8988T (cell line): ENCODE measurements around the gene FGFBP2.

ENCODE experiments used
- DNase-seq: peaks from one replicate; pipeline ENCODE4 v3.0.0; 2011

The FGFBP2 gene

GRCh38 chr4:15965325-15965724 lies 2.4 kb upstream of the FGFBP2 start:
- no peak for DNase-seq

GRCh38 chr4:15964159-15964558 lies 1.2 kb upstream of the FGFBP2 start:
- DNase-seq = no peak

- no peak for DNase-seq
These were observed 601 bp upstream of the FGFBP2 start for GRCh38 chr4:15963576-15963975.

GRCh38 chr4:15961781-15962510 lies 1.0 kb downstream of the FGFBP2 start:
- no peak for DNase-seq

- DNase-seq = no peak
These were observed 4.4 kb downstream of the FGFBP2 start for GRCh38 chr4:15958562-15958961.

GRCh38 chr4:15956179-15956850 lies 6.7 kb downstream of the FGFBP2 start:
- no peak for DNase-seq

- DNase-seq = no peak
These were observed 7.3 kb downstream of the FGFBP2 start for GRCh38 chr4:15955670-15956069.

GRCh38 chr4:15953625-15954024 lies 9.3 kb downstream of the FGFBP2 start:
- DNase-seq = no peak

GRCh38 chr4:15951781-15952180 lies 11.2 kb downstream of the FGFBP2 start:
- DNase-seq = no peak

- DNase-seq = no peak
These were observed 14.1 kb downstream of the FGFBP2 start for GRCh38 chr4:15948826-15949225.

GRCh38 chr4:15947684-15948083 lies 15.3 kb downstream of the FGFBP2 start:
- no peak for DNase-seq

- DNase-seq = no peak
These were observed 17.5 kb downstream of the FGFBP2 start for GRCh38 chr4:15945516-15945915.

GRCh38 chr4:15944895-15945294 lies 18.1 kb downstream of the FGFBP2 start:
- no peak for DNase-seq

GRCh38 chr4:15942283-15942682 lies 20.7 kb downstream of the FGFBP2 start:
- DNase-seq = no peak

- no peak for DNase-seq
These were observed 24.3 kb downstream of the FGFBP2 start, which contains the start of gene FGFBP1 for GRCh38 chr4:15938640-15939039. Gene FGFBP1, minus strand, starts transcription at chr4:15938740. Its CDS starts 2,108 bp downstream, at chr4:15936632.

- DNase-seq = no peak
These were observed 24.8 kb downstream of the FGFBP2 start for GRCh38 chr4:15938182-15938581.

GRCh38 chr4:15936495-15936894 lies 26.5 kb downstream of the FGFBP2 start:
- no peak for DNase-seq

- DNase-seq = no peak
These were observed 27.2 kb downstream of the FGFBP2 start for GRCh38 chr4:15935504-15936402.

- DNase-seq = no peak
These were observed 28.7 kb downstream of the FGFBP2 start for GRCh38 chr4:15934259-15934658.

- DNase-seq = no peak
These were observed 31.3 kb downstream of the FGFBP2 start for GRCh38 chr4:15931451-15932210.

- no peak for DNase-seq
These were observed 32.7 kb downstream of the FGFBP2 start for GRCh38 chr4:15930314-15930713.

GRCh38 chr4:15929540-15929939 lies 33.4 kb downstream of the FGFBP2 start:
- DNase-seq = no peak

GRCh38 chr4:15928883-15929282 lies 34.1 kb downstream of the FGFBP2 start:
- DNase-seq = no peak
